Measurements from ENCODE around the gene SMARCA2.

The SMARCA2 gene

DNA sequence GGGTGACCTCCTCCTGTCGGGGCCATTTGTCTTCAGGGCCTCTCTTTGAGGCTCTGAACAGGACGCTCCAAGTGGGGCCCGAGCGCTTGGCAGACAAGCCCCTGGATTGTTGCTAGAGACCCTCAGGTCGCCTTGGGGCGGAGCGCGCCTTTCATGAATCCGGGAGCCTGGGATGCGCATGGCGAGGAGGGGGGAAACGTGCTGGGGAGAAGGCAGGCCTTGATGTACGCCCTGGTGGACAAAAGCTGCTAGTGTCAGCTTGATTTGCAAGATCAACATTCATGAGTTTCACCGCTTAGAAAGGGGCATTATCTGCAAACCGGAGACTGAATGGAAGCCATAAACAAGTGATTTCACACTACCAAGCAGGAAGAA, 226.3 kb downstream of the SMARCA2 start:
- no peaks in the 10 kb centered on the region for H3K36me3 ChIP-seq (ENCODE audit: insufficient read depth, low read length)
- H3K27me3 ChIP-seq (ENCODE audit: insufficient read depth, low read length) = no peaks in the 10 kb centered on the region
- peaks cover 14% of the 10 kb centered on the region for H3K4me1 ChIP-seq (ENCODE audit: insufficient read depth, low read length, severe bottlenecking)
- no peaks in the 10 kb centered on the region for H3K9me2 ChIP-seq (ENCODE audit: low read depth, low read length)
- H3K9ac ChIP-seq (ENCODE audit: low read length) = no peak overlapping the region
- H4K20me1 ChIP-seq (ENCODE audit: insufficient read depth, low read length) = no peaks in the 10 kb centered on the region
- H3K9me3 ChIP-seq (ENCODE audit: low read length) = no peaks in the 10 kb centered on the region
- H2AFZ ChIP-seq (ENCODE audit: low read length) = no peak overlapping the region
- no peak for TF ChIP-seq EZH2 (IDR thresholded peaks at IDR 0.05; ENCODE audit: borderline replicate concordance, low read length)
- TF ChIP-seq, protein P1, sequence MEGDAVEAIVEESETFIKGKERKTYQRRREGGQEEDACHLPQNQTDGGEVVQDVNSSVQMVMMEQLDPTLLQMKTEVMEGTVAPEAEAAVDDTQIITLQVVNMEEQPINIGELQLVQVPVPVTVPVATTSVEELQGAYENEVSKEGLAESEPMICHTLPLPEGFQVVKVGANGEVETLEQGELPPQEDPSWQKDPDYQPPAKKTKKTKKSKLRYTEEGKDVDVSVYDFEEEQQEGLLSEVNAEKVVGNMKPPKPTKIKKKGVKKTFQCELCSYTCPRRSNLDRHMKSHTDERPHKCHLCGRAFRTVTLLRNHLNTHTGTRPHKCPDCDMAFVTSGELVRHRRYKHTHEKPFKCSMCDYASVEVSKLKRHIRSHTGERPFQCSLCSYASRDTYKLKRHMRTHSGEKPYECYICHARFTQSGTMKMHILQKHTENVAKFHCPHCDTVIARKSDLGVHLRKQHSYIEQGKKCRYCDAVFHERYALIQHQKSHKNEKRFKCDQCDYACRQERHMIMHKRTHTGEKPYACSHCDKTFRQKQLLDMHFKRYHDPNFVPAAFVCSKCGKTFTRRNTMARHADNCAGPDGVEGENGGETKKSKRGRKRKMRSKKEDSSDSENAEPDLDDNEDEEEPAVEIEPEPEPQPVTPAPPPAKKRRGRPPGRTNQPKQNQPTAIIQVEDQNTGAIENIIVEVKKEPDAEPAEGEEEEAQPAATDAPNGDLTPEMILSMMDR (IDR thresholded peaks at IDR 0.05; ENCODE audit: low read length) = no peak
- H3F3A ChIP-seq (ENCODE audit: insufficient read depth, low read length) = peaks cover 2% of the 10 kb centered on the region; the same call in 1 of the 2 replicates
- H3K4me3 ChIP-seq (ENCODE audit: low read depth, low read length, poor library complexity, severe bottlenecking) = peak overlapping the region; percentile 50
- H3K27ac ChIP-seq (ENCODE audit: low read depth, low read length, poor library complexity, severe bottlenecking) = no peak overlapping the region
- no peaks in the 10 kb centered on the region for H3K79me2 ChIP-seq (ENCODE audit: insufficient read depth, low read length)
- peak overlapping the region; percentile 16; the same call in 1 of the 2 replicates for H3K4me2 ChIP-seq (ENCODE audit: low read length)

DNA sequence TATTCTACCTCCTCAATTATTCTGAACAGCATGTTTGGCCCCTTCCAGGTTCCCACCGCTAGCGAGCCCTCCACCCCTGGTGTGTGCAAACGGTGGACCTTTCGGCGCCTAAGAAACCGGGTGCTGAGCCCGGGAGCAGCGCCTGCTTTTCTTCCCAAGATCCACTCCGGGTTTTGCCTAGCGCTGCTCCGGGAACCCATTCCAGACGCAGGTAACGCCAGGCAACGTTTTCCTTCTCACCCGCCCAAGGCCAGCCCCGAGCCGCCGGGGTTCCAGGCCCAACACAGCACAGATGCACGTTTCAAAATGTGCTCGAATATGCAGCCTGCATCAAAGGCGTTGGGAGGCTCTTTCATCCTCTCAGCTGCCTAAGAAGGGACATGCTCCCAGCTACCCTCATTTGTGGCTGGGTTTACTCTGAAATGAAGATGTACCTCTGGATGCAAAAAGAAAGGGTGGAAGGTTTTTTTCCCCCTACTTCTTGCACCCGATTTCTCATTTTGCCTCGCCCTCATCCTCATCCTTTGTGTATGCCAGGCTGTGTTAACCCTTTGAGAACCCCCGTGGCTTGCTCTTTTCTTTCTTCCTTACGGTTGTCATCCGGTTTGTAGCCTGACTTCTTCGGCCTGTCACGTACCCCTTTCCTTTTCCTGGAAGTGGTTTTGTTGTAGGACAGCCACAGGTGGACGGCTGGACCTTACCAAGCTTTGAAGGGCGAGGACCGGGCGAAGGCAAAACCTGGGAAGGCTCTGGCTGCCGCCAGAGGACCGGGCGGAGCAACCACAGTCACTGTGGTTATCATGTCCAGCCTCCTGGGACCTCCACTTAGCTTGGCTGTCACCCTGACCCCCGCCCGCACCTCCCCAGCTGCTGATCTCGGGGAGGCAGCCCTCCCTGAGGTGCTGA, 226.9 kb downstream of the SMARCA2 start:
- H3K4me3 ChIP-seq (ENCODE audit: low read depth, low read length, poor library complexity, severe bottlenecking) = peak overlapping the region; percentile 50
- H3K4me2 ChIP-seq (ENCODE audit: low read length) = peak overlapping the region; percentile 65
- H3K9ac ChIP-seq (ENCODE audit: low read length) = peak overlapping the region; percentile 41; the same call in 1 of the 2 replicates
- peak overlapping the region; percentile 7; the same call in 1 of the 2 replicates for H2AFZ ChIP-seq (ENCODE audit: low read length)
- H3K27ac ChIP-seq (ENCODE audit: low read depth, low read length, poor library complexity, severe bottlenecking) = peak overlapping the region; percentile 10
- H3K9me3 ChIP-seq (ENCODE audit: low read length) = no peaks in the 10 kb centered on the region
- no peak for TF ChIP-seq EZH2 (IDR thresholded peaks at IDR 0.05; ENCODE audit: borderline replicate concordance, low read length)
- TF ChIP-seq, protein P1 (IDR thresholded peaks at IDR 0.05; ENCODE audit: low read length) = no peak
- H3K79me2 ChIP-seq (ENCODE audit: insufficient read depth, low read length) = no peaks in the 10 kb centered on the region
- H3K9me2 ChIP-seq (ENCODE audit: low read depth, low read length) = no peaks in the 10 kb centered on the region
- H3K4me1 ChIP-seq (ENCODE audit: insufficient read depth, low read length, severe bottlenecking) = peaks cover 14% of the 10 kb centered on the region
- no peaks in the 10 kb centered on the region for H4K20me1 ChIP-seq (ENCODE audit: insufficient read depth, low read length)
- no peaks in the 10 kb centered on the region for H3K27me3 ChIP-seq (ENCODE audit: insufficient read depth, low read length)
- H3K36me3 ChIP-seq (ENCODE audit: insufficient read depth, low read length) = no peaks in the 10 kb centered on the region
- peaks cover 2% of the 10 kb centered on the region; the same call in 1 of the 2 replicates for H3F3A ChIP-seq (ENCODE audit: insufficient read depth, low read length)

DNA sequence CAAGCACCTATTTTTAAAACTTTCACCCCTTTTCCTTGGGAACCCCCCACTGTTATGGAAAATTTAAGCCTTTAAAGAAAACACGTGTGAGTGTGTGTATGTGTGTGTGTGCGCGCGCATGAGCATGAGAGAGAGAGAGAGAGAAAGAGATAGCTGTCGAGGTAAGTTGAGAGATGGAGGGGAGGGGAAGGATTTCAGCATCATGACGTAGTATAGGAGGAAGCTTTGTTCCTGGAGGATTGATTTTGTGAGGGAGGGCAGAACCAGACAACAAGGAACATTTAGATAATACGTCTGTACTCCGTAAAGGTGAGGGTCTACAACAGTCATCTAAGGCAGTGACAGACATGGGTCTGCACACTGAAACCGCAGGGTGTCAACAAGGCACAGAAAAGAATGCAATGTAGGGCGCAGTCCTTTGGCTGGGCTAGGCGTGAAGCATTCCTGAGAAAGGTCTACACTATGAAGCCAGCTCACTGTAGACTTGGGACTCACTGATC, 227.7 kb downstream of the SMARCA2 start:
- H2AFZ ChIP-seq (ENCODE audit: low read length) = no peak overlapping the region
- no peaks in the 10 kb centered on the region for H3K79me2 ChIP-seq (ENCODE audit: insufficient read depth, low read length)
- TF ChIP-seq, protein P1 (IDR thresholded peaks at IDR 0.05; ENCODE audit: low read length) = no peak
- TF ChIP-seq EZH2 (IDR thresholded peaks at IDR 0.05; ENCODE audit: borderline replicate concordance, low read length) = no peak
- H3K4me1 ChIP-seq (ENCODE audit: insufficient read depth, low read length, severe bottlenecking) = peaks cover 14% of the 10 kb centered on the region
- H4K20me1 ChIP-seq (ENCODE audit: insufficient read depth, low read length) = no peaks in the 10 kb centered on the region
- peak overlapping the region; percentile 65 for H3K4me2 ChIP-seq (ENCODE audit: low read length)
- no peaks in the 10 kb centered on the region for H3K9me2 ChIP-seq (ENCODE audit: low read depth, low read length)
- H3F3A ChIP-seq (ENCODE audit: insufficient read depth, low read length) = peaks cover 2% of the 10 kb centered on the region; the same call in 1 of the 2 replicates
- H3K27me3 ChIP-seq (ENCODE audit: insufficient read depth, low read length) = no peaks in the 10 kb centered on the region
- H3K4me3 ChIP-seq (ENCODE audit: low read depth, low read length, poor library complexity, severe bottlenecking) = peak overlapping the region; percentile 50
- H3K9me3 ChIP-seq (ENCODE audit: low read length) = no peaks in the 10 kb centered on the region
- H3K27ac ChIP-seq (ENCODE audit: low read depth, low read length, poor library complexity, severe bottlenecking) = peak overlapping the region; percentile 10
- H3K36me3 ChIP-seq (ENCODE audit: insufficient read depth, low read length) = no peaks in the 10 kb centered on the region
- H3K9ac ChIP-seq (ENCODE audit: low read length) = peak overlapping the region; percentile 41; the same call in 1 of the 2 replicates
